ENCODE data around the gene PRUNE2.

DNA sequence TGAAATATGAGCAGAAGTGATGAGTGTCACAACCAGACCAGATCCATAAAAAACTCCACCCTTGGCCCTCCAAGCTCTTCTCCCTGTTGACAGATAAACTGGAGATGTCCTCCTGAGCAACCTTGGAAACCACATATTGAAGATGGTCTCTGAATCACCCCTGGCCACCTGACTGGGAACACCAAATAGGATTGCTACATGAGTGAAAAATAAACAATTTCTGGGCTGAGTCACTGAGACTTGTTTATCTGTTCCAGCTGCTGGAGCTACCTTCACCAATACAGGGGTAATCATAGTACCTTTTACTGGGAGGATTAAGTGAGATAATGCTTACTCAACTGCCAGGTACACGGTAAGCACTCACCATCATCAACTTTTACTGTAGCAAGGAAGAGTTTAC, 88.4 kb downstream of the PRUNE2 start:
- no peak for TF ChIP-seq POLR2AphosphoS5 (IDR thresholded peaks at IDR 0.05; ENCODE audit: low read depth, low read length)
- TF ChIP-seq TAF1 (IDR thresholded peaks at IDR 0.05; ENCODE audit: borderline replicate concordance, insufficient read depth, low read length), result no peak
- TF ChIP-seq, protein P1, sequence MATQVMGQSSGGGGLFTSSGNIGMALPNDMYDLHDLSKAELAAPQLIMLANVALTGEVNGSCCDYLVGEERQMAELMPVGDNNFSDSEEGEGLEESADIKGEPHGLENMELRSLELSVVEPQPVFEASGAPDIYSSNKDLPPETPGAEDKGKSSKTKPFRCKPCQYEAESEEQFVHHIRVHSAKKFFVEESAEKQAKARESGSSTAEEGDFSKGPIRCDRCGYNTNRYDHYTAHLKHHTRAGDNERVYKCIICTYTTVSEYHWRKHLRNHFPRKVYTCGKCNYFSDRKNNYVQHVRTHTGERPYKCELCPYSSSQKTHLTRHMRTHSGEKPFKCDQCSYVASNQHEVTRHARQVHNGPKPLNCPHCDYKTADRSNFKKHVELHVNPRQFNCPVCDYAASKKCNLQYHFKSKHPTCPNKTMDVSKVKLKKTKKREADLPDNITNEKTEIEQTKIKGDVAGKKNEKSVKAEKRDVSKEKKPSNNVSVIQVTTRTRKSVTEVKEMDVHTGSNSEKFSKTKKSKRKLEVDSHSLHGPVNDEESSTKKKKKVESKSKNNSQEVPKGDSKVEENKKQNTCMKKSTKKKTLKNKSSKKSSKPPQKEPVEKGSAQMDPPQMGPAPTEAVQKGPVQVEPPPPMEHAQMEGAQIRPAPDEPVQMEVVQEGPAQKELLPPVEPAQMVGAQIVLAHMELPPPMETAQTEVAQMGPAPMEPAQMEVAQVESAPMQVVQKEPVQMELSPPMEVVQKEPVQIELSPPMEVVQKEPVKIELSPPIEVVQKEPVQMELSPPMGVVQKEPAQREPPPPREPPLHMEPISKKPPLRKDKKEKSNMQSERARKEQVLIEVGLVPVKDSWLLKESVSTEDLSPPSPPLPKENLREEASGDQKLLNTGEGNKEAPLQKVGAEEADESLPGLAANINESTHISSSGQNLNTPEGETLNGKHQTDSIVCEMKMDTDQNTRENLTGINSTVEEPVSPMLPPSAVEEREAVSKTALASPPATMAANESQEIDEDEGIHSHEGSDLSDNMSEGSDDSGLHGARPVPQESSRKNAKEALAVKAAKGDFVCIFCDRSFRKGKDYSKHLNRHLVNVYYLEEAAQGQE (IDR thresholded peaks at IDR 0.05; ENCODE audit: insufficient read depth in 1 of 2, low read depth in 2 of 2, low read length in 2 of 2), result no peak
